Stimulated activated CD4-positive, alpha-beta T cell treated with anti-CD3 and anti-CD28 coated beads, TNF-alpha, amount 100 ng/mL, for 24 hours (primary cell): ENCODE results near the gene RNF19B.
"Not testable (repeated sequence)": the region's sequence is repeated elsewhere in the genome, so short reads cannot be mapped to it uniquely, and the experiment has no call there.

Source experiments
- DNase-seq, 3 experiments: peaks; one replicate each; pipeline ENCODE4 v3.0.0-alpha.2; 2020; ENCODE audit warnings: low read depth in 3 of 3

Gene RNF19B

GRCh38 chr1:32931760-32932159, 32.8 kb downstream of the RNF19B start:
- DNase-seq, result no peak

GRCh38 chr1:32929366-32929765, 35.2 kb downstream of the RNF19B start:
- no peak for DNase-seq

DNA sequence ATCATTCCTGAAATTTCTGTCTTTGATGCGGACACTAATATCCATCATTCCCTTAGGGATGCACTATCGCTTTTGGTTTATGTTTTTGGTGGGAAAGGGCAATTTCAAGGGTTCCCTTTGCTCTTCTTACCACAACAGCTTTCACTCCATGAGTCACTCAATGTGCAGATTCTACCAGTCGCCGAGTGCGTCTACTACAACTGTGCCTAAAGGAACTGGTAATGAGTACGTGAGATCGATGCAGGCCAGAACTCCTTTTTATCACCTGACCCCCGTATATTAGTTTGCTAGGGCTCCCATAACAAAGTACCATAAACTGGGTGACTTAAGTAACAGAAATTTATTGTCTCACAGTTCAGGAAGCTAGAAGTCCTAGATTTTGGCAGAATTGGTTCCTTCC, 35.9 kb downstream of the RNF19B start:
- no peak for DNase-seq

DNA sequence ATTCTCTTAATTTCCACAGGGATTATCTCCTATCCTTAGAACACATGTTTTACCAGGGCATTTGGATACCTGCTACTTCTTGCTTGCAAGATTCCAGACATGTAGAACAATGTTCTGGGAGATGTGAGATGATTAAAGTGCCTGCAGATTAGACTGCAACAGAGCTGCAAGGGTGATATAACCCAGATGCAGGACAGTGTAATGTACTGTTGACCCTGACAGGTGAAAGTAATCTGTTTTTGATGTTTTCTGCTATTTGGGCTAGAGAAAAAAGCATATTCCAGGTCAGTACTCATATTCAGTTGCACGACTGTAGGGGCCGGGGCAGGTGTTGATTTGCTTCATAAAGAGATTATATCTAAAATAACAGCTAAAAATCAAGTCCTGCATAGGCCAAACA, 36.3 kb downstream of the RNF19B start:
- DNase-seq, result no peak

DNA sequence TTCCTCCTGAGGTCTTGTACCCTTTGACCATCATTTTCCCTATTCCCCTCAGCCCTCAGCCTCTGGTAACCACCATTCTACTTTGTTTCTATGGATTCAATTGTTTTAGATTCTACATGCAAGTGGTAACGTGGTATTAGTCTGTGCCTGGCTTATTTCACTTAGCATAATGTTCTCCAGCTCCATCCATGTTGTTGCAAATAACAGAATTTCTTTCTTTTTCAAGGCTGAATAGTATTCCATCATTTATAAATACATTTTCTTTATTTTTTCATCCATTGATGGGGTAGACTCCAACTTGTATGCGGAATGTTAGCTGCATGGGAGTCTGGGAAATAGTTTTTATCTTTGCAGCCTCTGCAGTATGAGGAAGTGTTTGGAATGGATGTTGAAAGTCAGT, 37.2 kb downstream of the RNF19B start:
- no peak for DNase-seq

- DNase-seq, result no peak
Observed at GRCh38 chr1:32926562-32926961, 38.0 kb downstream of the RNF19B start.

- no peak for DNase-seq
Observed at GRCh38 chr1:32925403-32926162, 39.0 kb downstream of the RNF19B start.

DNA sequence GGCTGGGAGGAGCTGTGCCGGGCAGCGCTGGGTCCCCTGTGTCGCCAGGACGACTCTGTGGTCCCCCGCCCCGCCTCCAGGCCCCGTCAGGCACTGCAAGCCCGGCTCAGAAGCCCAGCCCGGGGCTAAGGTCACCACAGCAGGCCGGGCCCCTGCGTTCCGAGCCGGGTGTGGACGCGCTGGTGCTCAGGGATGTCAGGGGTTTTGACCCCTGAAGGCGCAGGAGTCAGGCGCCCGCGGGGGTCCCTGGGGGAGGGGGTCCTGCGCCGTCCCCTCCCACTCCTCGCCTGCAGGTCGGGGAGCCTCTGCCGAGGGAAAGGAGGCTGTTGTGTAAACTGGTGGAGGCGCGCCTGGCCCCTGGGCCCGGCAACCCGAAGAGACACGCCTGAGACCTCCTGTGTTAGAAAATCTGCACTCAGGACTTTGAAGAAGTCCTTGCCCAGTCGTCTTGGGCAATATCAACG, 39.7 kb downstream of the RNF19B start:
- no peak for DNase-seq

DNA sequence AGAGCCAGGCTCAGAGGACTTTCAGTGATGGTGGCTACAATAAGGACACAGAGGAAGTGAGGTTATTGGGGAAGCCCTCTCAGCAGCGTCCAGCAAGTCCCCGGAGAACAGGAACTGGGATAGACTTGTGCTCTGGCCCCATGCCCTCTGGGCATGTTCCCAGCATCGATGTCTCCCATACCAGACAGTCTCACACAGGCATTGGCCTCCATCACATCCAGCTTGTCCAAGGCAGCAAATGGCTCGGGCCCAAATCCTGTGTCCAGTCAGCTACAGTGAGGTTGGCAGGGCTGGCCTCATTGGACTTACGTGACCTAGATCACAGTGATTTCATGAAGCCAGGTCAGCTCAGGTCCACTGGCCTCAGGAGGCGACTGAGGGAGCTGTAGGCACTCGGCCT, 43.8 kb downstream of the RNF19B start:
- DNase-seq, result no peak

GRCh38 chr1:32919811-32920733, 44.5 kb downstream of the RNF19B start:
- no peak for DNase-seq

DNA sequence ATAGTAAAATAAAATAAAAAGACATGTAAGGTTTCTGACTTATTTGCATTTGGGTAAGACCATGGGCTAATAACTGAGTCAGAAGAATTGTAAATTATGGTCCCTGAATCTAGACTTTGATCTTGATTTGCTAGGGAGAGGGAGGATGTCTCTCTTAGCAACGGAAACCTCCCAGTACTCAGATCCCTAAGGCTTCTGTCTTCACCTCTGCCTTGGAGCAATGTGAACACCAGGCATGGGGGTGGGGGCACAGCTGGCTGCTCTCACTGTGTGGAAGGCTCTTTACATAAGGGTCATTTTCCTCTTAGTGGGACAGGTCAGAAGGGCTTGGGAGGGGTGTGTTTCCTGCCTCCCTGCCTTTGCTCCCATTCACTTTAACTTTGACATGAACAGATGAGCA, 46.4 kb downstream of the RNF19B start:
- DNase-seq, result no peak

DNA sequence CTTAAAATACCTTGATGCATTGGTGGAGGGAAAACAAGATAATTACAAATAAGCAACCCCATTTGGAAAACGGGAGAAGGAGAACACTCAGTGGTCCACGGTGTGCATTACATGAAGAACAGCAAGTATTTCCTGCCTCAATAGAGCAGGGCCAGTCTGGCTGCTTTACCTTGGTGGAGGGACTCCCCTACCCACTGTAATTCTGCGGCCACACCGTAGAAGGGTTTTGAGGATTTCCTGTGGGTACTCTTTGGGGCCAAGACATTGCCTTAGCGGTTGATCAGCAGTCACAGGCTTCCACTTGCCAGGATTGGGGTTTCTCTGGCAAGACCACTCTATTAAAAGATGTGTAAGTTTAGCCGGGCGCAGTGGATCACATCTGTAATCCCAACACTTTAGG, 47.1 kb downstream of the RNF19B start:
- no peak for DNase-seq

- DNase-seq, result no peak
Observed at GRCh38 chr1:32915766-32916706, 48.6 kb downstream of the RNF19B start.

DNA sequence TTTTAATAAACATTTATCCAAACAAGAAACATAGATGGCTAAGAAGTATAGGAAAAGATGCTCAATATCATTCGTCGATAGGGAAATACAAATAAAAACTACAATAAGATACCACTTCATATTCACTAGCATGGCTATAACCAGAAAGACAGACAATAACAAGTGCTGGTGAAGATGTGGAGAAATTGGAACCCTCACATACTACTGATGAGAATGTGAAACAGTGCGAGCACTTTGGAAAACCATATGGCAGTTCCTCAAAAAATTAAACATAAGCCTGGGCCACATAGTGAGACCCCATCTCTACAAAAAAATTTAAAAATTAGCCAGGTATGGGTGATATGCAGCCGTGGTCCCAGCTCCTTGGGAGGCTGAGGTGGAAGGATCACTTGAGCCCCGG, 54.3 kb downstream of the RNF19B start:
- DNase-seq, result no peak

- DNase-seq, result no peak
Observed at GRCh38 chr1:32907435-32907834, 57.2 kb downstream of the RNF19B start.

- no peak for DNase-seq
Observed at GRCh38 chr1:32906654-32907053, 58.0 kb downstream of the RNF19B start.

GRCh38 chr1:32905588-32905987, 59.0 kb downstream of the RNF19B start:
- not testable (repeated sequence) for DNase-seq

DNA sequence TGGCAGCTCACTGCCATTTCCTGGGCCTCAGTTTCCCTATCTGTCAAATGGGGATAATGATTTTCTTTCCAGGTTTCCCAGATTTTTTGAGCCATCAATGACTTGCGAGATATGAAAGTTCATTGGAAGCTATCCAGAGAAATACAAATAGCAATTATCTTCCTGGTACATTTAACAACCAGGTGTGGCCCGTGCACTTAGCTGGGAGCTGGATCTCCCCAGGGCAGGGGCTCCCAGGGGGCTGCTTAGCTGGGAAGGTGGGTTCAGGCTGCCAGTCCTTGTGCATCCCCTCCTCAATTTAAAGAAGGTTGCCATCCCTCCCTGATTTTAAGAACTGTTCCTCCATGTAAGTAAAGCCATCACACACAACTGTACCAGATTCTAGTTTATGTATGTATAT, 59.8 kb downstream of the RNF19B start:
- DNase-seq, result no peak

DNA sequence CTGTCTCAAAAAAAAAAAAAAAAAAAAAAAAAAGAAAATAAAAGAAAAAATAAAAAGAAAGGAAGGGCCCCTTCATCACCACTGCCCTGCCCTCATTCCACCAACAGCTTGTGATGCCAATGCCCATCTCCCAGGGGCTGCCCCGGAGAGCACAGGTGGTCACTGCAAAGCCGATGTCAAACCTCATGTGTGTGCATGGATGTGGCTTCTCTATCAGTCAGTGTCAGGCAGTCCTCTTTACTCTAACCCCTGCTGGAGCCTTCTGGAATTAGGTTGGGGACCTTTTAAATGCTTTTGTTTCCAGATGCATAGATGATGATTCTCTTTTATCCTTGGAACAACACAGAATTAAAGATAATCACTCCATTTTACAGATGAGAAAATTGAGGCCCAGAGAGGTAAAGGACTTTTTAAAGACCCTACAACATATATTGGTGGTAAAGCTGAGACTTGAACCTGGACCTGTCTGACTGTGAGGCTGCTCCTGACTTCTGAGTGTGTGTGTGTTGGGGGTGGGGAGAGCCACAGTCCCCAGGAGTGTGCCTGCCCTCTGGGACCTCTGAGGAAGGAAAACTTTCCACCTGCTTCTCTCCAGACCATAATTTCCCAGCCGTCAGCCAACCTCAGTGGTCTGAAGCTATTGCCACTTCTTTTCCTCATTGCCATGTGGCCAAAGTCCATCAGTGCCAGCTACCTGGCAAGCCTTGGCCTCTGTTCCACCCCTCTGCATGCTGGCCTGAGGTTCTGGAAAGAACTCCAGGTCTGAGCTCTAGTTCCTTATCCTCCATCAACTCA, 60.4 kb downstream of the RNF19B start:
- DNase-seq, result no peak

GRCh38 chr1:32902535-32902920, 62.1 kb downstream of the RNF19B start:
- no peak for DNase-seq
